HG02870 (cell line): Measurements from ENCODE around the gene GP1BB.

Experiments used
- ATAC-seq: cut with Tn5 transposase; IDR thresholded peaks from one replicate; pipeline ENCODE4 v1.9.1; 2021; ENCODE audit warnings: mild to moderate bottlenecking, moderate library complexity; ENCODE audit not compliant: unreplicated experiment

The GP1BB gene

GRCh38 chr22:19754701-19755144 is 31.4 kb downstream of the GP1BB start:
- ATAC-seq, result no peak

- ATAC-seq, result no peak
These were observed 31.9 kb downstream of the GP1BB start for GRCh38 chr22:19755145-19755710.

GRCh38 chr22:19755722-19756287 is 32.5 kb downstream of the GP1BB start:
- ATAC-seq, result no peak

GRCh38 chr22:19756288-19757128 is 33.2 kb downstream of the GP1BB start:
- no peak for ATAC-seq

GRCh38 chr22:19757140-19757984 is 34.0 kb downstream of the GP1BB start:
- ATAC-seq, result no peak

GRCh38 chr22:19757985-19758895 is 34.9 kb downstream of the GP1BB start:
- no peak for ATAC-seq

GRCh38 chr22:19758896-19759426 is 35.6 kb downstream of the GP1BB start:
- no peak for ATAC-seq

- ATAC-seq, result no peak
These were observed 36.2 kb downstream of the GP1BB start for GRCh38 chr22:19759427-19760057.

GRCh38 chr22:19760058-19760950 is 37.0 kb downstream of the GP1BB start, which contains the start of gene TBX1:
TBX1 (plus strand) TSS chr22:19760778; CDS start chr22:19760844, 66 bp downstream.
- ATAC-seq, result no peak

- no peak for ATAC-seq
These were observed 37.8 kb downstream of the GP1BB start for GRCh38 chr22:19760951-19761724.

- ATAC-seq, result no peak
These were observed 38.6 kb downstream of the GP1BB start for GRCh38 chr22:19761725-19762567.

- ATAC-seq, result no peak
These were observed 39.5 kb downstream of the GP1BB start for GRCh38 chr22:19762568-19763457.

- no peak for ATAC-seq
These were observed 40.3 kb downstream of the GP1BB start for GRCh38 chr22:19763458-19764298.

GRCh38 chr22:19764299-19764593 is 40.9 kb downstream of the GP1BB start:
- ATAC-seq, result no peak
